WTC11 (cell line): ENCODE results near the gene PIP4K2A.

Experiments used
- EMX1 ChIP-seq: fragments of 250-450 bp; sonication (Bioruptor Pico); IDR thresholded peaks from 2 replicates; pipeline ENCODE4 v1.8.0; 2021; ENCODE audit warnings: mild to moderate bottlenecking
- TF ChIP-seq, protein P1 (sequence below): fragments of 200-600 bp; IDR thresholded peaks from 2 replicates; pipeline ENCODE4 v1.8.0; 2022; ENCODE audit warnings: antibody characterized with exemption

DNA sequence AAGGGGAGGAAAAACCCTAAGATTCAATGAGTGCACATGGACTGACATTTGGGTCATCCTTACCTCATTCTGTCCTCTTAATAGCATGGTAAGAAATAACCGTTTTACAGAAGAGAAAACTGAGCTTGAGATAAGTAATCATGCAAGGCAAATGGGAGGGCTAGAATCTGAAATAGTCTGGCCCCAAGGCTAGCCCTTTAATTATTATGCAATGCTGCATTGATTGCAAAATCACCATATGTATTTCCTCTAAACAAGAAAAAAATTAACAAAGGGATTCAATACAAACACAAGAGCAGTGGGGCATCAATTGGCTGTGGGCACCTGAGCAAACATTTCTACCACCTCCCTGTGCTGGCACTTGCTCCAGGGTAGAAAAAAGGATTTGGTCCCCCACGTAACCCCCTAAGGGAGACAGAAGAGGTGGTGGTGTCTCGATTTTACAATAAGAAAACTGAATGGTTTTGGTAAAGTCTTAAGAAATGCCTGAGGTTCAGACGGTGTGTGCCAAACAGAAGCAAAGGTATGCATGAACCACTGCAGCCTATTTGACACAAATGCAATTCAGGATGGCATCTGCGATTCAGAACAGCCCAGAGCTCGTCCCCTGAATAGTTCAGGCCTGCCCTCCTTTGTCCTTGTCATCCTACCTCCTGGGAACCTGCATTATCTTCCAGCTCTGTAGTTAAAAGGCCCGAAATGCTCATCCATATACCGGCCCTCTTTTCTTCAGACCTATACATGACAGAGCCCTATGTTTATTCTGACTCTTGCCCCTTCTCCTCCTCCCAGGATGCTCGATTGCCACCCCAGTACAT, 23.6 kb downstream of the PIP4K2A start:
- TF ChIP-seq, protein P1, sequence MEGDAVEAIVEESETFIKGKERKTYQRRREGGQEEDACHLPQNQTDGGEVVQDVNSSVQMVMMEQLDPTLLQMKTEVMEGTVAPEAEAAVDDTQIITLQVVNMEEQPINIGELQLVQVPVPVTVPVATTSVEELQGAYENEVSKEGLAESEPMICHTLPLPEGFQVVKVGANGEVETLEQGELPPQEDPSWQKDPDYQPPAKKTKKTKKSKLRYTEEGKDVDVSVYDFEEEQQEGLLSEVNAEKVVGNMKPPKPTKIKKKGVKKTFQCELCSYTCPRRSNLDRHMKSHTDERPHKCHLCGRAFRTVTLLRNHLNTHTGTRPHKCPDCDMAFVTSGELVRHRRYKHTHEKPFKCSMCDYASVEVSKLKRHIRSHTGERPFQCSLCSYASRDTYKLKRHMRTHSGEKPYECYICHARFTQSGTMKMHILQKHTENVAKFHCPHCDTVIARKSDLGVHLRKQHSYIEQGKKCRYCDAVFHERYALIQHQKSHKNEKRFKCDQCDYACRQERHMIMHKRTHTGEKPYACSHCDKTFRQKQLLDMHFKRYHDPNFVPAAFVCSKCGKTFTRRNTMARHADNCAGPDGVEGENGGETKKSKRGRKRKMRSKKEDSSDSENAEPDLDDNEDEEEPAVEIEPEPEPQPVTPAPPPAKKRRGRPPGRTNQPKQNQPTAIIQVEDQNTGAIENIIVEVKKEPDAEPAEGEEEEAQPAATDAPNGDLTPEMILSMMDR: no peak
- TF ChIP-seq EMX1 (CRISPR knock-in tag): no peak
